ENCODE results near the gene CEP112.
"Not testable (repeated sequence)": the region's sequence is repeated elsewhere in the genome, so short reads cannot be mapped to it uniquely, and the experiment has no call there.

Gene CEP112

DNA sequence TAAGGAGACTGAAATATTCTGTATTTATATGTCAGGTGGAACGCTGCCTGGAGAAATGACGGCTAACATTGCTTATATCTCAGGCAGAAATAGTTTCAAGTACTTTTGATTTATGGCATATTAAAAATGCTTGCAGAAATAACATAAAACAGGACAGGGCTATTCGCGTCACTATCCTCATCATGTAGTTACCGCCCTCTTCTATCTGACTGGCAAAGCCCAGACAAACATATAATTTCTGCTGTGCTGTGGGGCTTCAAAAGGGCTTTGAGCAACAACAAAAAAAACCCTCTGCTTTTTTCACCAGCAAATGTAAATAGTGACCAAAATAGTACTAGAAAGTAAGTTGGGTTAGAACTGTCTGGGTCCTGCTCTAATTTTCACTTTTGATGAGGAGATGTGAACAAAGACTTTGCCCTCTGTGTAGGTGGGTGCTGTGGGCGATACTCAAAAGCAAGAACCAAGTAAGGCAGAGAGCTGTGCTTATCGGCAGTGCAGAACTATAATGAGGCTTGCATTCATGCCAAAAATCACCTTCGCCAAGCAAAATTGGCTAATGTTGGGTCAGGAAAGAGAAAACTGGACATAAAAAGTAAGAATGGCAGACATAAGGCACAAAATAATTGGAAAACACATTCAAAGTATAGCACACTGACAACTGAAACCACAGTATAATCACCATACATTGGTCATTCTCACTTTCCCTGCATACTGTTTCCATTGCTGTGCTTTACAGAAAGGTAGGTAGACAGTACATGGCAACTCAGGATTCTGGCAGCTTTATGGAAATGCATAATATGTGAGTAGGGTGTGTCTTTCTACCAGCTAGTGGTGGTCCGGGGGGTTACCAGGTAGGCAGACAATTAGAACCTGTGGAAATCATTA, 479.3 kb downstream of the CEP112 start:
- DNase-seq: no peak

DNA sequence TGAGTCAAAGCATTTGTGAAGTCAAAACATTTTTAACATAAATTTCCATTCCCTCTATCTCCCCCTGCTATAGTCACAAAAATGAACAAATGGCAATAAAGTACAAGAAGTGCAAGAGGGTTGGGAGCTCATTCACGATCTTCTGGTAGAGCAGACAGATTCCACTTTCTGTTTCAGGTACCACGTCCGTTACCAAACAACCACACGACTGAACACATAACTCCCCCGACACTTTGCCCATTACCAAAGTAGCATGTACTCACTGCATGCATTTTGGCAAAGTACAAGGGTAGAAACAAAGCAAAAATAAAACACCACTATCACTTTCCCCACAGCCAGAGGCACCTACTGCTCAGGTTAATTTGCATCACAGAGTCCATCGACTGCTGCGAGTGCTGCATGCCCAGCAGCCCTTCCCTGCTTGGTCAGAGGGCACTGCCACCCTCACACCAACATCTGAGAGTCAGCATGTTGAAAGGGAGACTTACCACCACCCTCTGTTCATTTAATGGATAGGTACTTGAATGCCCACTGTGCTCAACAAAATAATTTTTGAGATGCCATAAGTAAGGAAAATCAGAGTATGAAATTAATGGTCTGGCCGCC, 480.2 kb downstream of the CEP112 start:
- no peak for DNase-seq

GRCh38 chr17:65707780-65708179, 484.2 kb downstream of the CEP112 start:
- no peak for DNase-seq

GRCh38 chr17:65704731-65705130, 487.2 kb downstream of the CEP112 start:
- no peak for DNase-seq

- DNase-seq: no peak
These were observed 488.0 kb downstream of the CEP112 start for GRCh38 chr17:65703891-65704290.

- no peak for DNase-seq
These were observed 492.5 kb downstream of the CEP112 start for GRCh38 chr17:65699459-65699858.

- no peak for DNase-seq
These were observed 493.4 kb downstream of the CEP112 start for GRCh38 chr17:65698381-65699061.

- no peak for DNase-seq
These were observed 494.3 kb downstream of the CEP112 start for GRCh38 chr17:65697661-65698060.

- no peak for DNase-seq
These were observed 495.1 kb downstream of the CEP112 start for GRCh38 chr17:65696739-65697394.

- no peak for DNase-seq
These were observed 497.3 kb downstream of the CEP112 start for GRCh38 chr17:65694601-65695000.

DNA sequence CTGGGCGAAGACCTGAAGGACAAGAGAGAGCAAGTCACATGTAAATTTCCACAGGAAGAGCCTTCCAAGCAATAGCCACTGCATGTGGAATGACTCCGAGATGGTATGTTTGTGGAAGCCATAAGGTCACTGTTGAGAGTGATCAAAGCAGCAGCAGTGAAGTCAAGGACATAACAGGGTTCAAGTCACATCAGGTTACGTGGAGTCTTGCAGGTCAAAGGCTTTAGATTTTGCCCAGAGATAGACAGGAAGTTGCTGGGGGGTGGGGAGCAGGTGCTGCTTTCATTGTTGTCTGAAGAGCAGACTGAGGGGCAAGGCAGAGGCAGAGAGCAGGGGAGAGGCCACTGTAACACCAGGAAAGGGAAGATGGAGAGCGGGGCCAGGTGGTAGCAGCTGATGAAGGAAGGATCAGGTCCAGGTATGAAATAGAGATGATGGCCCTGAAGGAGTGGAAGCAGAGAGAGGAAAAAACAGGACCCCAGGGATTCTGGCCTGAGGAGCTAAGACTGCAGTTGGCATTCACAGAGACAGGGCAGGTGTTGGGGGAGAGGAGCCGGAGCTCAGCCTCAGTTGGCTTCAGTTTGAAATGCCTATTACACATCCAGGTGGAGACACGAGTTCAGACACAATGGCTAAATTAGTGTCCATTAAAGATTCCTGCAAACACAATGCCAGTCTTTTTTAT, 501.2 kb downstream of the CEP112 start:
- peak; percentile 20 for DNase-seq

- no peak for DNase-seq
These were observed 503.6 kb downstream of the CEP112 start for GRCh38 chr17:65688307-65688706.

- no peak for DNase-seq
These were observed 506.8 kb downstream of the CEP112 start for GRCh38 chr17:65685110-65685509.

- DNase-seq: no peak
These were observed 507.3 kb downstream of the CEP112 start for GRCh38 chr17:65684631-65685030.

GRCh38 chr17:65683428-65683827, 508.5 kb downstream of the CEP112 start:
- DNase-seq: no peak

DNA sequence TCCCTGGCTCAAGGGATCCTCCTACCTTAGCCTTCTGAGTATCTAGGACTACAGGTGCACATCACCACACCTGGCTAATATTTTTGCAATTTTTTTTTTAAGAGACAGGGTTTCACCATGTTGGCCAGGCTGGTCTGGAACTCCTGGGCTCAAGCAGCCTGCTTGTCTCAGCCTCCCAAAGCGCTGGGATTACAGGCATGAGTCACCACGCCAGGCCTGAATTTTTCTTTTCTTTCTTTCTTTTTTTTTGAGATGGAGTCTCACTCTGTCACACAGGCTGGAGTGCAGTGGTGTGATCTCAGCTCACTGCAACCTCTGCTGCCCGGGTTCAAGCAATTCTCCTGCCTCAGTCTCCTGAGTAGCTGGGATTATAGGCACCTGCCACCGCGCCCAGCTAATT, 510.2 kb downstream of the CEP112 start:
- DNase-seq: not testable (repeated sequence)

- no peak for DNase-seq
These were observed 512.6 kb downstream of the CEP112 start for GRCh38 chr17:65679165-65679845.

DNA sequence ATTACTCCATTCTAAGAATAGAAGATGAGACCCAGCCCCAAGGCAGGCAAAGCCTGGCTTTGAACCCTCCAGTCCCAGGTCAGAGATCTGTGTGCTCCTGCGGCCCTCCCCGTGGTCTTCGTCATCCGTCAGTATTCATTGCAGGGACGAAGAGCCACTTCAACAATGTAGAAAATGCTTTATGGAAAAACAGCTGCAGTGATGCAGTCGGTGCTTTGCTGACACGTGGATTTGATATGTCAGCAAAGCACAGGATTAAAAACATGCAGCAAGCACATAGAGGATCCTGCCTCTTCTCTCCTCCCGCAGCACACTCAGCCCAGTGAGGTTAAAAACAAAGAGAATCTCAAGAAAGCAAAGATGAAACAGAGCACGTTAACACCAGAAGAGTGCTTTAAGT, 513.4 kb downstream of the CEP112 start:
- no peak for DNase-seq

GRCh38 chr17:65677932-65678331, 514.0 kb downstream of the CEP112 start:
- no peak for DNase-seq

- no peak for DNase-seq
These were observed 517.5 kb downstream of the CEP112 start for GRCh38 chr17:65674246-65675045.

DNA sequence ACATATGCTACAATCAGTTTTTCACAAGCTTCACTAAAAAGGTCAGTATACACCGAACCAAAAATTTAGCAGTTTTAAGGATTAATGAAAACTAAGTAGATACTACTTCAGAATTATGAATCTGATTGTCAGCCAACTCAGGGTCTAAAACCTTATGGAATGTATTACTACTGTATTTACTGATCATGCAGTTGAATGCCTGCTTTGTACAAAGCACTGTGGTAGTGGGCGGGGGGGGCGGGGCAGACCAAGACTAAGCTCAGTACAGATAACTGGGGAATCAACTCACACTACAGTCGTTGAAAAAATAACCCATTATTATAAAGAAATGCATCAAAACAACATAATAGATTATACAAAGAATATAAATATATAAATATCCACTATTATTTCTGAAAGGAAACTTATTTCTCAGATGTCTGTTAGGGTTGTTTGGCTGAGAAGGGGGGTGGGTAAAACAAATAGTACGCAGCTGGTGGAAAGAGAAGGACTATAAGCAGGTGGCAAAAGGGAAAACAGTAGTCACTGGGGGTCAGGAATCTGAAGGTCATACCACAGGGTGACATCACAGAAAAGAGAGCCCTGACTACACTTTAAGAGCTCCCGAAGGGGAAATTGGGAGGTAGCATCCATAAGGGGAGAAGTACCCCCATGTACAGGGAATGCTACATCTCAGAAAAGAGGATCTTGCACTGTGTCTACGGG, 521.1 kb downstream of the CEP112 start:
- DNase-seq: peak; percentile 2

Data from NCI-H345 (cell line).